GM18508 (cell line): ENCODE data around the gene FBRSL1.
"Not testable (repeated sequence)": the region's sequence is repeated elsewhere in the genome, so short reads cannot be mapped to it uniquely, and the experiment has no call there.

Experiments
- ATAC-seq: cut with Tn5 transposase; IDR thresholded peaks from one replicate; pipeline ENCODE4 v1.9.1; 2021; ENCODE audit warnings: moderate number of reproducible peaks; ENCODE audit not compliant: insufficient read depth, unreplicated experiment

FBRSL1 gene

DNA sequence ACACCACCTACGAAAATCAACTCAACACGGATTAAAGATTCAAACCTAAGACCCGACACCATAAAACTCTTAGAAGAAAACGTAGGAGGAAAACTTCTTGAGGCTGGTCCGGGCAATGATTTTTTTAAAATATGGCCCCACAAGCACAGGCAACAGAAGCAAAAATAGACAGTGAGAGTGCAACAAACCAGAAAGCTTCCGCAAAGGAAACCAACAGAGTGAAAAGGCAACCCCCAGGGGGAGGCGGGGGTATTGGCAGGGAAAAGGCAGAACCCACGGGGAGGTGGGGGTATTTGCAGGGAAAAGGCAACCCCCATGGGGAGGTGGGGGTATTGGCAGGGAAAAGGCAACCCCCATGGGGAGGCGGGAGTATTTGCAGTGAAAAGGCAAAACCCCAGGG lies 20.5 kb upstream of the FBRSL1 start:
- no peak for ATAC-seq

DNA sequence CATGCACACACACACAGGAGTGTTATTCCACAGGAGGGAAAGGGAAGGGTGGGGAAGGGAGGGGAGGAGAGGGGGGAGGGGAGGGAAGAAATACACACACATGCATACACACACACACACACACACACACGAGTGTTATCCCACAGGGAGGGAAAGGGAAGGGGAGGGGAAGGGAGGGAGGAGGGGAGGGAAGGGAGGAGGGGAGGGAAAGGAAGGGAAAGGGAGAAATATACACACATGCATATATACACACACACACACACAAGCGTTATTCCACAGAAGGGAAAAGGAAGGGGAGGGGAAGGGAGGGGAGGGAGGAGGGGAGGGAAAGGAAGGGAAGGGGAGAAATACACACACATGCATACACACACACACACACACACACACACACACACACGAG lies 19.6 kb upstream of the FBRSL1 start:
- no peak for ATAC-seq

DNA sequence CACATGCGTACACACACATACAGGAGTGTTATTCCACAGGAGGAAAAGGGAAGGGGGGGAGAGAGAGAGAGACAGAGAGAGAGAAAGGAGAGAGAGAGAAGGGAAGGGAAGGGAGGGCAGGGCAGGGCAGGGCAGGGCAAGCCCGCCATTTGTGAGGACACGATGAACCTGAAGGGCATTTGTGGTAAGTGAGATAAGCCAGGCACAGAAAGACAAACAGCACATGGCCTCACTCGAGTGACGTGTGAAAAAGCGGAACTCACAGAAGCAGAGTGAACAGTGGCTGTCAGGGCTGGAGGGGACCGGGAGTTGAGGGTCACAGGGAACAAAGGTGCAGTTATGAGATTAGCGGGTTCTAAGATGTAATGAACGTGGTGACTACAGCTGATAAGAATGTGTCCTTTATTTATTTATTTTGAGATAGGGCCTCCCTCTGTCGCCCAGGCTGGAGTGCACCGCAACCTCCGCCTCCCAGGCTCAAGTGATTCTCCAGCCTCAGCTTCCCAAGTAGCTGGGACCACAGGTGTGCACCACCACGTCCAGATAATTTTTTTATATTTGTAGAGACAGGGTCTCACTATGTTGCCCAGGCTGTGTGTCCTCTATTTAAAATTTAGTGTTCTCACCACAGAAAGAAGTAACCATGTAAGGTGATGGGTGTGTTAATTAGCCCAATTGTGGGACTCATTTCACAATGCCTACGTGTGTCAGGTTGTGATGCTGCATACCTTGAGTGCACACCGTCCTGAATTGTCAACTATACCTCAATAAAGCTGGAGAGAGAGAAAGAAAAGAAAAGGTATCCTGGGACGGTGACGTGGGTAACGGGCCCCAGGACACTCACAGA lies 18.7 kb upstream of the FBRSL1 start:
- ATAC-seq = no peak

DNA sequence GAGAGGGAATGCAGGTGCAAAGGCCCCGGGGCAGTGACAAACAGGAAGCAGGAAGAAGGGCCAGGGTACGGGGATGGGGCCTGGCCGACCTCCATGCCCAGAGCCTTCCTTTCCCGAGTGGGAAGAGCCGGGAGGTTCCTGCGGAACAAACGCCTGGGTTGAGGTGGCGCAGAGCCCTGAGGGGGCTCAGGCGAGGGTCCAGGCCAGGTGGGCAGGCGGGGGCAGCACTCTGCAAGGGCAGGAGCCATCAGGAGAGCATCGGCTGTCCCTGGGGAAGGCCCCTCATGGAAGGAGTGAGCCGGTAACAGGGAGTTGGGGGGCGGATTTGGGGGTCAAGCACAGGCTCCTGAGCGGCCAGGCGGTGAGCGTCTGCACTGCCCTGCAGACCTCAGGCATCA lies 18.1 kb upstream of the FBRSL1 start:
- ATAC-seq = no peak

DNA sequence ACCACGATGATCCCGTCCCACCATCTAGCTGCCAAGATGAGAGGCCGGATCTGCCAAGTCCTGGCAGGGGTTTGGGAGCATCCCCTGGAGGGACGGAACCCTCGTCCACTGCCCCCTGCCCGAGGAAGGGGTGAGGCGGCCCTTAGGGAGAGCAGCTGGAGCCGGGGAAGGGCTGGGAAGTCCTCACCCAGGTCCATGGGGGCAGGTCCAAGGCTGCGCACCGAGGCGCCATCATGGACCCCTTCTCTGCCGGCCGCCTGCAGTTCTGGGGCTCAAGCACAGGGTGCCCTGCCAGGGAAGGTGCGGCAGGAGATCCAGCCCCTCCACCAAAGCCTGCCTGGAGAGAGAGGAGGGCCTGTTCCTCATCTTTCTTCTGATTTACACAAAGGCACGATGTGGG lies 17.6 kb upstream of the FBRSL1 start:
- ATAC-seq = no peak

DNA sequence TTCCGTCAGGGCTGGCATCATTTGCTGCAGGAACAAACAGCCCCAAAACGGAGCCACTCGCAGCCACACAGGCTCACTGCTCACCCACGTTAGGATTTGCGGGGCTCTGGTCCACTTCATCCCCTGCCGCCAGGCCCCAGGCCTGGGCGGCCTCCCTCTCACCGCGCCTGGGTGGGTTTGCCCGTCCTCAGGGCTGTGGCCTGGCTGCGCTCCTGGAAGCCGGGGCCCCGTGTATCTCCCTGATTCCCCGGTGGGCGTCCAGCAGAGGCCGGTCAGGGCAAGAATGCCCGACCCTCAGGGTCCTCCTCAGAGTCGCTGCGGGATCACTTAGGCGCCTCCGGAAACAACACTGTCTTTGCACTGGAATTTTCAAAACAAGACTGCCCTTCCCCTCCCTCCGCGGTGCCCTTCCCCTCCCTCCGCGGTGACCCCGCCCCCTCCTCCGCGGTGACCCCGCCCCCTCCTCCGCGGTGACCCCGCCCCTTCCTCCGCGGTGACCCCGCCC lies 15.7 kb upstream of the FBRSL1 start:
- no peak for ATAC-seq

DNA sequence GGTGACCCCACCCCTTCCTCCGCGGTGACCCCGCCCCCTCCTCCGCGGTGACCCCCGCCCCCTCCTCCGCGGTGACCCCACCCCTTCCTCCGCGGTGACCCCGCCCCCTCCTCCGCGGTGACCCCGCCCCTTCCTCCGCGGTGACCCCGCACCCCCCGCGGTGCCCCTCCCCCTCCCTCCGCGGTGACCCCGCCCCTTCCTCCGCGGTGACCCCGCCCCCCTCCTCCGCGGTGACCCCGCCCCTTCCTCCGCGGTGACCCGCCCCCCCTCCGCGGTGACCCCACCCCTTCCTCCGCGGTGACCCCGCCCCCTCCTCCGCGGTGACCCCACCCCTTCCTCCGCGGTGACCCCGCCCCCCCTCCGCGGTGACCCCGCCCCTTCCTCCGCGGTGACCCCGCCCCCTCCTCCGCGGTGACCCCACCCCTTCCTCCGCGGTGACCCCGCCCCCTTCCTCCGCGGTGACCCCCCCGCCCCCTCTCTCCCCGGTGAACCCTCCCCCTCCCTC lies 15.1 kb upstream of the FBRSL1 start:
- ATAC-seq = not testable (repeated sequence)

DNA sequence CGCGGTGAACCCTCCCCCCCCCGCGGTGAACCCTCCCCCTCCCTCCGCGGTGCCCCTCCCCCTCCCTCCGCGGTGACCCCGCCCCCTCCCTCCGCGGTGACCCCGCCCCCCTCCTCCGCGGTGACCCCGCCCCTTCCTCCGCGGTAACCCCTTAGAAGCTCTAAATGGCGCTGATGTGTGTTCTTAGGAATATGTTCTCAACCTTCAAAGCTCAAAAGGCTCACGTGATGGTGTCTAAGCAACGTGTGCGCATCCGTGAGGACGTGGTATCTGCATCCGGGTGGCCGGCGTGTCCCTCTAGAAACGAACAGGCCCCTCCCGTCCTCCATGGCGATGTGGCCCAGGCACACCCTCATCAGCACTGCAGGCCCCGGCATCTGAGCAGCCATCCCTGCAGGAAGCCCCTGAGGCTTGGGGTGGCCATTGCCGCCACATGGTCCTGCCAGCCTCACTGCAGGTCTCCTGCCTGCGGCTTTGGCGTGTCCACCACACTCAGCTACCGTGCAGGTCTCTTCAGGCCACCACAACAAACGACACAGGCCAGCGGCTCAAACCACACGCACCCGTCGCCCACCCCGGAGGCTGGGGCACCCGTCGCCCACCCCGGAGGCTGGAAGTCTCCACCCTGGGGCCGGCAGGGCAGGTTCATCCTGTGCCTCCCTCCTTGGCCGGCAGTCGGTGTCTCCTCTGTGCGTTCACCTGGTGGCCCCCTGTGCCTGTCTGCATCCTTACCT lies 14.5 kb upstream of the FBRSL1 start:
- ATAC-seq = no peak

DNA sequence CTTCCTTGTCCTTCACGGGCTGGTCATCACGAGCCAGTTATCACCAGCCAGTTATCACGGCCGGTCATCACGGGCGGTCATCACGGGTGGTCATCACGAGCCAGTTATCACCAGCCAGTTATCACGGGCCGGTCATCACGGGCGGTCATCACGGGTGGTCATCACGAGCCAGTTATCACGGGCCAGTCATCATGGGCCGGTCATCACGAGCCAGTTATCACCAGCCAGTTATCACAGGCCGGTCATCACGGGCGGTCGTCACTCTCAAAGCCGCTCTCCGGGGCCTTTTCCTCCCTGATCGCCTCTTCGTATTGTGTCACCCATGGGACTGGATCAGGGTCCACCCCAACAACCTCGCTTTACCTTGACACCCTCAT lies 13.9 kb upstream of the FBRSL1 start:
- no peak for ATAC-seq

DNA sequence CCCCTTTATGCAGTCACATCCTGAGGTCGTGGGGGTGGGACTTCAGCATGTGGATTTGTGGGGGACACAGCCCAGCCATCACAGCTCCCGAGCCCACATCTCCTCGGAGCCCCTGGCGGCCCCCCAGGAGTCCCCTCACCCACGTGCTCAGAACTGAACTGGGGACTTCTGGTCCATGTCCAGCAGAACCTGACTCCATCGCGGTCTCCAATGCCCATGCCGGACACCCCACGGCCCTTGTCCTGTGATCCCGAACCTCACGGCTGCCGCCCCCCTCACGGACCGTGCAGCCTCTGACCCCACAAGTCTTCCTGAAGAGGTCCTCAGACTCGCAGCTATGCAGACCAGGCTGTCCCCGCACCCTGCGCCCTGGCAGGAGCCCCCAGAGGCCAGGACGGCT lies 13.5 kb upstream of the FBRSL1 start:
- ATAC-seq = no peak

DNA sequence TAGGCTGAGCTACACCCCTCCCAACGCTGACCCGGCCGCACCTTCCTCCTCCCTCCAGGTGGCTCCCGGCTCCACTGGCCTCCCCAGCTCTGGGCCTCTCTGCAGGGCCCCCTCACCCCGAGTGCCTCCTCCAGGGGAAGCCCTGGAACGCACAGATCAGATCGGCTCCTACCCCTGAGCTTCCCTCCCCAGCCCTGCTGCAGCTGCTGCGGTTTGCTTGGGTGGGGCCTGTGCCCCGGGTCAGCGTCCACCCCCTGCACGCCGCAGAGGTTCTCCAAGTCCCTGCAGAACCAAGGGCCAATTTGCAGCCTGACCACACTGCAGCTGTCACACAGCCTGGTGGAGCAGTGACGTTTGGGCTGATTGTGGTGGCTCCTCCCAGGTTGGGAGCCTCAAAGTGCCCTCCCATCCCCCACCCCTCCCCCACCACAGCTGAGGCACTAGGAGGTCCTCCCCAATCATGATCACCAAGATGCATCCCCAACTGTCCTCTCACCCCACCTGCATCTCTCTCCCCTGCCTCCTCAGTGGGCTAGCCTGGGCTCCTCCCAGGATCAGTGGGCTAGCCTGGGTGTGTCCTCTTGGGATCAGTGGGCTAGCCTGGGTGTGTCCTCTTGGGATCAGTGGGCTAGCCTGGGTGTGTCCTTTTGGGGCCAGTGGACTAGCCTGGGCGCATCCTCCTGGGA lies 12.8 kb upstream of the FBRSL1 start:
- no peak for ATAC-seq

DNA sequence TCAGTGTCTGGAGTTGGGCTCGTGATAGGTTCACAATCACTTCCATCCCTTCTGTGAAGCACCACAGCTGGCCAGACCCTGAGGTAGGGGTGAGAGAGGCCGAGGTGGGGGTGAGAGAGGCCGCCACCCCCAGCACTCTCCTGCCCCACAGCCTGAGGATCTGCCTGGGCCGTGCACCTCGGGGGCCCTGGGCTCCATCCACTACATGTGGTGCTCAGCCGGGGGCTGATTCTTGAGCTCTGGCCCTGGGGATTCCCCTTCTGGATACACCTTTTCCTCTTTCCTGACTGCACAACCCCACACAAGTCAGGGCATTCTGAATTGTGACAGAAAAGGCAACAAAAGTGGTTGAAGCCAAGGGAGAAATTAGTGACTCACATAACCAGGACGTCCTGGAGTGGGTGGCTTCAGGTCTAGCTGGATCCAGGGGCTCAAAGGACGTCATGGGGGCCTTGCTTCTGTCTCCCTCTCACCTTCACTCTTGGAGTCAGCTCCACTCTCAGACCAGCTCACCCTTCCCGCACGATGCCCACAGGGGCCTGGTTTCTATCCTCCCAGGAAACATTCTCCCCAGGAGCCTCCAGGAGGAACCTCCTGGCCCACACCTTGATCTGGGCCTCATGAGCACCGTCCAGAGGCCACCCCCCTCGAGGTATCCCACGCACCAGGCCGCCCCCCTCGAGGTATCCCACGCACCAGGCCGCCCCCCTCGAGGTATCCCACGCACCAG lies 12.1 kb upstream of the FBRSL1 start:
- no peak for ATAC-seq

DNA sequence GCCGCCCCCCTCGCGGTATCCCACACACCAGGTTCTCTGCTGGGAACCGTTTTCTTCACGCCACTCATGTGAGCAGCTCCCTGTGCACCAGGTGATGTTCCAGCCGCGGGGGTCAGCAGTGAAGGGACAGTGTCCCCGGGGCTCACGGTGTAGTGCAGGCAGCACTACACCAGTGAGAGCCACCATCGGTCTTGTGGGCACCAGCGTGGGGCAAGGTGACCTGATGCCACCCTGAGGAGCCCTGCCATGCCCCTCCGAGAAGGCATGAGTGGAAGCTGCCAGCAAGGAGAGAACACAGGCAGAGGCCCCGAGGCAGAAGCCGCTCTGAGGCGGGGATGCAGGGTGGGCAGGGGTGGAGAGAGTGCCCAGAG lies 11.5 kb upstream of the FBRSL1 start:
- no peak for ATAC-seq

DNA sequence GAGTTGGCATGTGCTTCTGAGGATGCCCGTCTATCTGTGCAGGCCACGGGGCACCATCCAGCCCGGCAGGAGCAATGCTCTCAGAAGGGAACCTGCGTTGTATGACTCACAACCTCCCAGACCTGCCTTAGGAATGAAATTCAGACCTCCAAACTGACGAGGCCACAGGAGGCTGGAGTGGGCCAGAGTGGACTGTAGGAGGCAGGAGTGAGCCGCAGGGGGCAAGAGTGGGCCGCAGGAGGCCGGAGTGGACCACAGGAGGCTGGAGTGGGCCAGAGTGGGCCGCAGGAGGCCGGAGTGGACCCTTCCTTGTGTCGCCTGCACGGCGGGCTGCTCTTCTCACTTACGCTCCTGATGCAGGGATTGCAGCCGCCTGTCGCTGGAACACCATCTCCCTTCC lies 11.1 kb upstream of the FBRSL1 start:
- no peak for ATAC-seq

DNA sequence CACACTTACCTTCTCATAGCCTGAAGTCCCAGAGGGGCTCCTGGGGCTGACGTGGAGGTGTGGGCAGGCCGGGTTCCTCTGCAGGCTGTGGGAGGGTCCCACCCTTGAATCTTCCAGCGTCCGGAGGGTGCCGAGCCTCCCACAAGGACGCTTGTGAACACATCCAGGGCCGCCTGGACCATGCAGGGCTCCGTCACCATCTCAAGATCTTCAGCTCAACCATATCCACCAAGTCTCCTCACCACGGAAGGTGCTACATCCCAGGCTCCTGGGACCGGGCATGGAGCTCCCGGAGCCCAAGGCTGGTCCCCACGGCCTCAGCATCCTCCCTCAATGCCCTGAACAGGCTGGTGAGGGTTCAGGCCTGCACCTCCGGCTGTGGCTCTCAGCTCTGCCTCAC lies 10.7 kb upstream of the FBRSL1 start:
- no peak for ATAC-seq

DNA sequence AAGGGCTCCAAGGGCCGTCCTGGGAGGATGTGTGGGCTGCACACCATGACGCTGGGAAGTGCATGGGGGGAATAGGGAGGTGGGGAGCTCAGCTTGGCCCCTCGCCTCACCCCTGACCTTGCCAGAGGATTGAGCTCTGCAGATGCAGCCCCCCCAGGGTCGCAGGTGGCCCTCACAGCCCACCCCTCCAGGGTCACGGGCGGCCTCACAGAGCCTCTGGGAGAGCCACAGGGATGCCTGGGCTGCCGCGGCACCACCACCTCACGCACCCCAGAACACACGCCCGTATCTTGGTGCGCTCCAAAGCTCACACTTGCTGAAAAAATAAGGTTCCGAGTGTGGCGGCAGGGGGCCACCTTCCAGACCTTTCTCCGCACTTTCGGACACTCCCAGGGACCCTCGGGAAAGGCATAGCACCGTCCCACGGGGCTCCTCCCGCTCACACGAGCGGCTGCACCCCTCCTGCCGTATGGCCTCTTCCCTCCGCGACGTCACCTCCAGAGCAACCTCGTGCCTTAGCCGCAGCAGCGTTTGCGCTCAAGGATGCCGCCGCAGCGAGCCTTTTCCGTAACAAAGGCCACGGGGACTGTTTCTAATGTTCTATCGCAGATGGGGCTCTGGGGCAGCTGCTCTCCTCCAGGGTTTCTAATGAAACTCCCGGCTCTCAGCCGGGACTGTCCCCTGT lies 9.9 kb upstream of the FBRSL1 start:
- no peak for ATAC-seq

DNA sequence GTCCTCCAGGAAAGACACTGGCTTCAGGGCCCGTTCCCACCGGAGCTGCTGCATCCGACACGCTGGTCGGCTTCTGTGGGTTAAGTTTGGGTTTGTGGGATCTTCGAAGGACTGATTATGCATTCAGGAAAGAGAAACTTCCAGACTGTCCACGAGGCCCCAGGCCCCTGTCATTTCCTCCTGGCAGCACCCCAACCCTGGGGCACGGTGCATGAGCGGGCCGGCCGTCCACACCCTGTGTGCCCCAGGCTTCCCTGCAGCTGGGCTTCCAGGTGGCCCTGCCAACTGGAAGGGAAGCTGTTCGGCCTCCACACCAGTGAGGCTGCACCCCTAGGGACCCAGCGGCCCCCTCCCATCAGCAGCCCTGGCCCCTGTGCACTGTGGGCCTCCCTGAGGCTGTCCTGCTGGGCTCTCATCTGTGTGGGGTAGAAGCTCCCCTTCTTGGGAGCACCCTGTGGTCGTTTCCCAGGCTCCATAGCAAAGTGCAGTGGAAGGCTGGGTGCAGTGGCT lies 9.3 kb upstream of the FBRSL1 start:
- ATAC-seq = no peak

DNA sequence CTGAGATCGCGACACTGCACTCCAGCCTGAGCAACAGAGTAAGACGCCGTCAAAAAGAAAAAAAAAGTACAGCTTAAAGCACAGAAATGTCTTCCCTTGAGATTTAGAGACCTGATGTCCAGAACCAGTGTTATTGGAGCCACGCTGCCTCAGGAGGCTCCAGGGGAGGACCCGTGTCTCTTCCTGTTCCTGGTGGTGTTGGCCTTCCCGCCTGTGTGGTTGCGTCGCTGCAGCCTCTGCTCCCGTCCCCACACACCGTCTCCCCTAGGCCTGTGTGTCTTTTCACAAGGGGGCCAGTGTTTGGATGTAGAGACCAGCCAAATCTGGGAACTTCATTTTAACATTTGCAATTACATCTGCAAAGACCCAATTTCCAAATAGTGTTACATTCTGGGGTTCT lies 8.6 kb upstream of the FBRSL1 start:
- no peak for ATAC-seq
